Tibial artery (tissue), 4 donors: ENCODE results near the gene SAMM50.

Experiments used
- DNase-seq, 2 donors: peaks; one replicate each; pipeline ENCODE4 v3.0.0-alpha.2; 2019
- H3K27ac ChIP-seq, 2 donors: fragments of 200-600 bp; sonication (generic) in 1 of 2; 1 replicate in 1 of 2; 2 replicates in 1 of 2; pipeline ENCODE4 v1.5.1; 2018 to 2019; ENCODE audit warnings: mild to moderate bottlenecking in 1 of 2
- H3K27me3 ChIP-seq, 2 donors: fragments of 200-600 bp; sonication (generic) in 1 of 2; one replicate each; pipeline versions ENCODE4 v1.5.1 to v1.6.0; 2016 to 2019
- H3K36me3 ChIP-seq, 3 donors: fragments of 200-600 bp; sonication (generic) in 2 of 3; one replicate each; pipeline ENCODE4 v1.5.1; 2016 to 2019; ENCODE audit warnings: mild to moderate bottlenecking in 2 of 3
- H3K4me1 ChIP-seq, 4 donors: fragments of 200-600 bp; sonication (generic) in 2 of 4; 1 replicate in 3 of 4; 2 replicates in 1 of 4; pipeline ENCODE4 v1.5.1; 2016 to 2019
- H3K4me3 ChIP-seq, 2 donors: fragments of 200-600 bp; sonication (generic) in 1 of 2; 1 replicate in 1 of 2; 2 replicates in 1 of 2; pipeline ENCODE4 v1.5.1; 2018 to 2019; ENCODE audit warnings: mild to moderate bottlenecking in 2 of 2
- H3K9me3 ChIP-seq, 3 donors: fragments of 200-600 bp; sonication (generic) in 1 of 3; one replicate each; pipeline ENCODE4 v1.5.1; 2016 to 2019
- intact Hi-C: fragments of 100-400 bp; cut with DNase I; formaldehyde crosslinking; loops from one replicate; pipeline ENCODE4 v1.15.0; 2023; ENCODE audit warnings: low total_unique reads
- TF ChIP-seq, protein P1 (sequence below), 2 experiments: fragments of 200-600 bp in 1 of 2; fragments of 450-650 bp in 1 of 2; IDR thresholded peaks; one replicate each; pipeline ENCODE4 v1.5.1; 2017 to 2019; ENCODE audit warnings: antibody characterized with exemption in 2 of 2, mild to moderate bottlenecking in 1 of 2, moderate library complexity in 1 of 2

The SAMM50 gene

DNA sequence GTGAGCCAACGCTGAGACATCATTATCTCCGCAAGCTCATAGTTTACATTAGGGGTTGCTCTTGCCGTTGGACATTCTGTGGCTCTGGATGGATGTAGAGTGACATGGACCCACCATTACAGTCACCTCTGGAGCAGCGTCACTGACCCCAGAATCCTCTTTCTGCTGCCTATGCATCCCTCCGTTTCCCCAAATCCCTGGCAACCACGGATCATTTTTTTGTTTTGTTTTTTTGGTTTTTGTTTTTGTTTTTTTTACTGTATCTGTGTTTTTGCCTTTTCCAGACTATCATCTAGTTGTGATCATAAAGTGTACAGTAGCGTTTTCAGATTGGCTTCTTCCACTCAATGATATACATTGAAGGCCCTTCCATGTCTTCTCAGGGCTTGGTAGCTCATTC is 72.8 kb downstream of the SAMM50 start:
- Histone ChIP-seq H3K4me1 (peaks cover 0 to 12% (median 7%) of the 10 kb centered on the region in 4 donors), H3K36me3 (no peaks in the 10 kb centered on the region), H3K27me3 (peaks cover 0 to 25% of the 10 kb centered on the region in 2 donors), H3K9me3 (no peaks in the 10 kb centered on the region), H3K4me3 (no peak overlapping the region), H3K27ac (no peak overlapping the region)
- intact Hi-C loops: no loop called here
- TF ChIP-seq, protein P1, sequence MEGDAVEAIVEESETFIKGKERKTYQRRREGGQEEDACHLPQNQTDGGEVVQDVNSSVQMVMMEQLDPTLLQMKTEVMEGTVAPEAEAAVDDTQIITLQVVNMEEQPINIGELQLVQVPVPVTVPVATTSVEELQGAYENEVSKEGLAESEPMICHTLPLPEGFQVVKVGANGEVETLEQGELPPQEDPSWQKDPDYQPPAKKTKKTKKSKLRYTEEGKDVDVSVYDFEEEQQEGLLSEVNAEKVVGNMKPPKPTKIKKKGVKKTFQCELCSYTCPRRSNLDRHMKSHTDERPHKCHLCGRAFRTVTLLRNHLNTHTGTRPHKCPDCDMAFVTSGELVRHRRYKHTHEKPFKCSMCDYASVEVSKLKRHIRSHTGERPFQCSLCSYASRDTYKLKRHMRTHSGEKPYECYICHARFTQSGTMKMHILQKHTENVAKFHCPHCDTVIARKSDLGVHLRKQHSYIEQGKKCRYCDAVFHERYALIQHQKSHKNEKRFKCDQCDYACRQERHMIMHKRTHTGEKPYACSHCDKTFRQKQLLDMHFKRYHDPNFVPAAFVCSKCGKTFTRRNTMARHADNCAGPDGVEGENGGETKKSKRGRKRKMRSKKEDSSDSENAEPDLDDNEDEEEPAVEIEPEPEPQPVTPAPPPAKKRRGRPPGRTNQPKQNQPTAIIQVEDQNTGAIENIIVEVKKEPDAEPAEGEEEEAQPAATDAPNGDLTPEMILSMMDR (IDR thresholded peaks at IDR 0.05): no peak
- DNase-seq: no peak

DNA sequence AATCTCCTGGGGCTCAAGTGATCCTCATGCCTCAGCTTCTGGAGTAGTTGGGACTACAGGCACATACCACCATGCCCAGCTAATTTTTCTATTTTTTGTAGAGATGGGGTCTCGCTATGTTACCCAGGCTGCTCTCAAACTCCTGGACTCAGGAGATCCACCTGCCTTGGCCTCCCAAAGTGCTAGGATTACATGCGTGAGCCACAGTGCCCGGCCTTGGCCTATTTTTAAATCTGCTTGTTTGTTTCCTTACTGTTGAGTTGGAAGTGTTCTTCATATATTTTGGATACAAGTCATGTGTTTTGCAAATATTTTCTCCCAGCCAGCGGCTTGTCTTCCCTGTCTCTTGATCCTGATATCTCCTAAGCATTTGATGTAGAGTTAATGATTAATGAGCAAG is 73.8 kb downstream of the SAMM50 start:
- Histone ChIP-seq H3K36me3 (no peaks in the 10 kb centered on the region), H3K4me3 (no peak overlapping the region), H3K27ac (no peak overlapping the region), H3K9me3 (no peaks in the 10 kb centered on the region), H3K27me3 (peaks cover 0 to 19% of the 10 kb centered on the region in 2 donors), H3K4me1 (peaks cover 0 to 7% (median 2%) of the 10 kb centered on the region in 4 donors)
- DNase-seq: no peak
- intact Hi-C loops: no loop called here
- TF ChIP-seq, protein P1 (IDR thresholded peaks at IDR 0.05): no peak

DNA sequence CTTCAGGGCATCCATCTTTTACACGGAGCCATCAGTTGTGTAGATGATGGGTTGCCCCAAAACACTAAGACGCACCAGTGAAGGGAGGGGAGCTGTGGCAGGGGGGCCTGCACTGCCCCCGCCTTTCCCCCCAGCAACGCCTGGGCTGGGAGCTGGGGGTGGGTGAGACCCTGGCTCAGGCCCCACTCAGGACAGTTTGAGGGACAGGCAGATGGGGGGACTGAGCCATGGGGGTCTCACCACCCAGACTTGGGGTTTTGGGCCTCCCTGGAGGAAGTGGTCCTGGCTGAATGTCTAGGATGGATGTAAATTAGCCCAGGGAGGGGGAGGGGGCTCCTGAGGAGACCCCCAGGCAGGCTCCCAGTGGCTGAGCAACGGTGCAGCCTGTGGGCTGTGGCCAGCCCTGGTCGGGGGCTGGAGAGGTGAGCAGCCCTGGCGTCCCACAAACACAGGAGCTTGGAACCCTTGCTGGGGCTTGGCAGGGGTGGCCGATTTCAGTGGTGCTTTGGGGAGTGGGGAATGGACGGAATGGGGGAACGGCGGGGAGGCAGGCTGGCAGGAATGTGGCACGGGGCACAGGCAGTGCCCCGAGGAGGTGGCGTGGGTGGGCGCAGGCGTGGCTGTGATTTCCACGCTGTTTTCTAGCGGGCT is 74.9 kb downstream of the SAMM50 start:
- Histone ChIP-seq H3K4me3 (no peak overlapping the region), H3K9me3 (no peaks in the 10 kb centered on the region), H3K4me1 (no peaks in the 10 kb centered on the region), H3K36me3 (no peaks in the 10 kb centered on the region), H3K27me3 (peaks cover 0 to 9% of the 10 kb centered on the region in 2 donors), H3K27ac (no peak overlapping the region)
- DNase-seq: no peak
- intact Hi-C loops: no loop called here
- TF ChIP-seq, protein P1 (IDR thresholded peaks at IDR 0.05): no peak

DNA sequence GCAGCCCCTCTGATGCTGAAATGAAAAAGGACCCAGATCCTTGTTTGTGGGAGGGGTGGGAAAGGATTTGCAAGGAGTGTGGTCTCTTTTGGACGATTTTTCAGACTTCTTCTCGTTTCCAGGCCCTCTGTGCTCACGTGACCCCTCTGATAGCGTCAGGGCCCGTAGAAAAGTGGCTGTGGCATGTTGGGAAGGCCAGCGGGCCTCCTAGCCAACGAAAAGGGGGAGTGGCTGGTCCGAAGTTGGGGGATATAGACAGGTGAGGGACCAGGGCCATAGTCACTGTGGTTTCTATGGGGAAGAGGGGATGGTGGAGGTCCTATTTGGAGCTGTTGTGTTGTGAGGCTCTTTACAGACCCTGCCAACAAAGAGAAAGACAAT is 75.5 kb downstream of the SAMM50 start:
- H3K4me1 ChIP-seq: no peaks in the 10 kb centered on the region
- TF ChIP-seq, protein P1 (IDR thresholded peaks at IDR 0.05): no peak
- no peak for DNase-seq
- intact Hi-C loops: no loop called here
- no peak overlapping the region for H3K4me3 ChIP-seq
- no peak overlapping the region for H3K27ac ChIP-seq
- peaks cover 0 to 6% of the 10 kb centered on the region in 2 donors for H3K27me3 ChIP-seq
- H3K9me3 ChIP-seq: no peaks in the 10 kb centered on the region
- no peaks in the 10 kb centered on the region for H3K36me3 ChIP-seq

DNA sequence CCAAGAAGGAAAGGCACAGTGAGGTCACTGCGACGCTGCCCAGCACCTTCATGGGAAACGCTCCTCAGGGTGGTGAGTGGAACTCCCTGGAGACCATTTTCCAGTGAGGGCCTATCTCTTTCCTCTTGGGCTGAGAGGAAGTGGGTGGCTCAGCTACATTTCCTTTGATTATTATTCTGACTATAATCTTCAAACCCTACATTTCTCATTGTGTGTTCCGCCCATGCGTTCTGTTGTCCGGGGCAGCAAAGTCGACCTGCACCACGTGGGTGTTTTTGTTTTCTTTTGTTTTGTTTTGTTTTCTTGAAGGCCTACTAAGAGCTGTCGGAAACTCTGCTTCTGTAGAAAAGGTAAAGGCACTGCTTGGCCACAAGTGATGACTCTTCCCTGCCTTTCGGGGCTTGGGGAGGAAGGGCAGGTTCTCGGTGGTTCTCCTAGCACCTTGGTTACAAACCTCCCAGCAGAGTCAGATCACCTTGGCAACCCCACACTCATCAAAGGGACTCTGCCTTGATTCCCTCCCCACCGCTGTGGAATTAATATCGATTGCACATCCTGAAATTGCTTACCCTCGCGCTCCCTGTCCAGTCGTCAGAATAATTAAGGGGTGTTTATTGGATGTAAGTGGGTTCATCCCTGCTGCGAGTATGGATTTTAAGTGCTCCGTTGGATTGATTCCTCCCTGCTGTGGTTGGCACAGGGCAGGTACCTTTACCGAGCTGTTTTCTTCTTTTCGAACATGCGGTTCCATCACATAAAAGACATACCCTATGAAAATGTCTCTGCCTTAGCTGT is 76.1 kb downstream of the SAMM50 start:
- no peak for DNase-seq
- H3K4me1 ChIP-seq: no peaks in the 10 kb centered on the region
- peaks cover 0 to 6% of the 10 kb centered on the region in 2 donors for H3K27me3 ChIP-seq
- TF ChIP-seq, protein P1 (IDR thresholded peaks at IDR 0.05): no peak
- no peak overlapping the region for H3K4me3 ChIP-seq
- H3K27ac ChIP-seq: no peak overlapping the region
- intact Hi-C loops: no loop called here
- H3K36me3 ChIP-seq: no peaks in the 10 kb centered on the region
- no peaks in the 10 kb centered on the region for H3K9me3 ChIP-seq
